Heart right ventricle (tissue), 16 donors: Measurements from ENCODE around the gene BMAL1. TPM values are rescaled to one million over a fixed set of nuclear protein-coding genes. Genes with fewer than 3 reads are reported as not detected.
A peak's percentile ranks its signal among the peaks of the same experiment; 100 is the strongest.

ENCODE experiments used
- ATAC-seq, 8 donors: fragments of 200-7000 bp; cut with Tn5 transposase; one replicate each; pipeline ENCODE4 v1.9.1; 2020; ENCODE audit warnings: mild to moderate bottlenecking in 8 of 8, moderate library complexity in 8 of 8, moderate number of reproducible peaks in 1 of 8
- DNase-seq, 2 donors: peaks; one replicate each; pipeline ENCODE4 v3.0.0-alpha.2; 2020
- H3K27ac ChIP-seq, 10 donors: fragments of 200-600 bp; sonication (generic) in 2 of 10; one replicate each; pipeline versions ENCODE4 v1.5.0 to v1.8.0; 2020 to 2022; ENCODE audit warnings: mild to moderate bottlenecking in 3 of 10
- H3K27me3 ChIP-seq, 7 donors: fragments of 200-600 bp; one replicate each; pipeline ENCODE4 v1.8.0; 2021 to 2022; ENCODE audit warnings: mild to moderate bottlenecking in 2 of 7
- H3K36me3 ChIP-seq, 9 donors: fragments of 200-600 bp; sonication (generic) in 1 of 9; one replicate each; pipeline versions ENCODE4 v1.5.0 to v1.8.0; 2020 to 2022; ENCODE audit warnings: mild to moderate bottlenecking in 2 of 9
- H3K4me1 ChIP-seq, 9 donors: fragments of 200-600 bp; sonication (generic) in 1 of 9; one replicate each; pipeline versions ENCODE4 v1.5.0 to v1.8.0; 2020 to 2022; ENCODE audit warnings: mild to moderate bottlenecking in 4 of 9
- H3K4me3 ChIP-seq, 10 donors: fragments of 200-600 bp; sonication (generic) in 2 of 10; one replicate each; pipeline versions ENCODE4 v1.5.0 to v1.8.0; 2020 to 2022; ENCODE audit warnings: mild to moderate bottlenecking in 7 of 10, moderate library complexity in 2 of 10
- H3K9me3 ChIP-seq, 11 donors: fragments of 200-600 bp in 10 of 11; sonication (generic) in 2 of 11; one replicate each; pipeline versions ENCODE4 v1.5.0 to v1.8.0; 2013 to 2022; ENCODE audit warnings: mild to moderate bottlenecking in 2 of 11, control low read depth in 1 of 11, moderate library complexity in 1 of 11
- WGBS, 2 donors: extraction: QIAGEN DNeasy Blood & Tissue Kit; methylation state at CpG; one replicate each; pipeline ENCODE4 v1.1.7; 2013; ENCODE audit warnings: inconsistent platforms in 1 of 2; 5-methylcytosine and 5-hydroxymethylcytosine counted together
- intact Hi-C, 10 donors: fragments of 100-400 bp; cut with DNase I; formaldehyde crosslinking; loops; one replicate each; pipeline versions ENCODE4 v1.11.1 to v1.14.2; 2022
- polyA plus RNA-seq, 2 donors: library from polyadenylated mRNA; stranded (reverse); fragments of 200-250 nt; gene quantifications; one replicate each; pipeline ENCODE4 v1.2.3, GENCODE V29; 2013
- total RNA-seq, 10 donors: library from RNA; stranded (reverse); fragmentation: NEBNext Ultra II Directional in 3 of 10; extraction: Animal tissue kit (Norgen Biotek cat#: 25700) in 3 of 10; gene quantifications; one replicate each; pipeline versions ENCODE4 v1.2.1 to v1.2.4, GENCODE V29; 2021 to 2023
- TF ChIP-seq, protein P1 (sequence below), 9 donors: fragments of 200-600 bp; sonication (generic) in 2 of 9; IDR thresholded peaks; one replicate each; pipeline versions ENCODE4 v1.5.0 to v1.8.0; 2021 to 2022; ENCODE audit warnings: antibody characterized with exemption in 9 of 9, mild to moderate bottlenecking in 5 of 9, moderate library complexity in 1 of 9
- donor health status: Arrhythmogenic right ventricular cardiomyopathy.
- donor health status: ischemic (EF 13 %, LVEDD 7.1; RV severe dilation, severe dysfunction).
- donor health status: healthy with polysubstance abuse.
- donor health status: DM: no; HTN: yes; CAD: no.
- donor health status: DM: no; HTN: no; CAD: no.
- donor health status: ischemic (EF 25% LVEDD 6.9; RV normal size, moderate dysfunction).
- donor health status: ischemic (EF 25% LVEDD 5.7; RV mildly dilated, moderate dysfunction).
- donor health status: healthy.
- donor health status: DM: yes; HTN: yes; CAD: no.
- donor health status: Ischemic cardiomyopathy.
- donor health status: ischemic (EF 35%, LVEDD 5.7; RV mildly dilated, moderate dysfunction).
- donor health status: nonischemic (EF 11% LVEDD 7.7; RV severe dilation, severe dysfunction).
- donor health status: DM: yes; HTN: yes; CAD: no.
- donor health status: PGD.
- donor health status: ischemic (EF 29% LVEDD 5.4; RV normal size, mild dysfunction).
- donor health status: nonischemic (EF 23%, LVEDD 6.1; RV moderate dilation, normal function).

Gene BMAL1
- total and polyA plus RNA-seq, 12 donors, result 2.9 to 19.9 (median 10.2) TPM

DNA sequence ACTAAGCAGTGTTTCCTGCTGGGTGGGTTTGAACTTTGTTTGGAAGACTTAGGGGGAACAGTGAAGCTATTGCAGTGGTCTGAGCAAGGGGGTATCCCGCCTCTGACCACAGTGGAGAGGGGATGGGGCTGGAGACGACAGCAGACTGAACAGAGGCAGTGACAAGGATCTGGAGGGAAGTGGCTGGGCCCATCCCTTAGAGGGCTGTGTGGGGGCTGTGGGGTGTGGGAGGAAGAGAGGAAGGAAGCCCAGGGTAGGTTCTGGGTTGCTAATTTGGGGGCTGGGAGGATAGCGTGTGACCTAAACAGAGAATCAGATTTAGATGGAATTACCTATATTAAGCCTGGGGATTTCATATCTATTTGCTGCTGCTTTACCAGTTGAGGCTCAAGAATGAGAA, 70.7 kb downstream of the BMAL1 start:
- intact Hi-C loops, result loop anchor here in 6 of 10 donors (5.0 to 10.0 kb wide), 3 partner anchors 74 to 386 kb away; partner anchors contain the start of gene BMAL1 (in 1 of the 6)
- TF ChIP-seq, protein P1, sequence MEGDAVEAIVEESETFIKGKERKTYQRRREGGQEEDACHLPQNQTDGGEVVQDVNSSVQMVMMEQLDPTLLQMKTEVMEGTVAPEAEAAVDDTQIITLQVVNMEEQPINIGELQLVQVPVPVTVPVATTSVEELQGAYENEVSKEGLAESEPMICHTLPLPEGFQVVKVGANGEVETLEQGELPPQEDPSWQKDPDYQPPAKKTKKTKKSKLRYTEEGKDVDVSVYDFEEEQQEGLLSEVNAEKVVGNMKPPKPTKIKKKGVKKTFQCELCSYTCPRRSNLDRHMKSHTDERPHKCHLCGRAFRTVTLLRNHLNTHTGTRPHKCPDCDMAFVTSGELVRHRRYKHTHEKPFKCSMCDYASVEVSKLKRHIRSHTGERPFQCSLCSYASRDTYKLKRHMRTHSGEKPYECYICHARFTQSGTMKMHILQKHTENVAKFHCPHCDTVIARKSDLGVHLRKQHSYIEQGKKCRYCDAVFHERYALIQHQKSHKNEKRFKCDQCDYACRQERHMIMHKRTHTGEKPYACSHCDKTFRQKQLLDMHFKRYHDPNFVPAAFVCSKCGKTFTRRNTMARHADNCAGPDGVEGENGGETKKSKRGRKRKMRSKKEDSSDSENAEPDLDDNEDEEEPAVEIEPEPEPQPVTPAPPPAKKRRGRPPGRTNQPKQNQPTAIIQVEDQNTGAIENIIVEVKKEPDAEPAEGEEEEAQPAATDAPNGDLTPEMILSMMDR (IDR thresholded peaks at IDR 0.05), result no peak
- Histone ChIP-seq H3K9me3 (no peaks in the 10 kb centered on the region), H3K27me3 (no peaks in the 10 kb centered on the region), H3K27ac (no peak overlapping the region), H3K4me1 (peaks cover 0 to 30% (median 14%) of the 10 kb centered on the region in 9 donors), H3K36me3 (peaks cover 0 to 49% (median 0%) of the 10 kb centered on the region in 9 donors), H3K4me3 (no peak overlapping the region)
- ATAC-seq, result peak in 5 of 8 donors; percentile 21 to 67 (median 39)
- no peak for DNase-seq
- 50 to 56% methylated on average over 3 of the region's 3 CpGs for WGBS, 2 donors

GRCh38 chr11:13349046-13349445, 71.5 kb downstream of the BMAL1 start:
- H3K4me3 ChIP-seq, result no peak overlapping the region
- peaks cover 0 to 51% (median 0%) of the 10 kb centered on the region in 9 donors for H3K36me3 ChIP-seq
- intact Hi-C loops, result loop anchor here in 6 of 10 donors (5.0 to 10.0 kb wide), 3 partner anchors 74 to 387 kb away; partner anchors contain the start of gene BMAL1 (in 1 of the 6)
- DNase-seq, result no peak
- no peak overlapping the region for H3K27ac ChIP-seq
- H3K27me3 ChIP-seq, result no peaks in the 10 kb centered on the region
- TF ChIP-seq, protein P1 (IDR thresholded peaks at IDR 0.05), result no peak
- peaks cover 0 to 26% (median 14%) of the 10 kb centered on the region in 9 donors for H3K4me1 ChIP-seq
- no peak for ATAC-seq
- 72 to 77% methylated on average over 6 of the region's 6 CpGs for WGBS, 2 donors
- H3K9me3 ChIP-seq, result no peaks in the 10 kb centered on the region

DNA sequence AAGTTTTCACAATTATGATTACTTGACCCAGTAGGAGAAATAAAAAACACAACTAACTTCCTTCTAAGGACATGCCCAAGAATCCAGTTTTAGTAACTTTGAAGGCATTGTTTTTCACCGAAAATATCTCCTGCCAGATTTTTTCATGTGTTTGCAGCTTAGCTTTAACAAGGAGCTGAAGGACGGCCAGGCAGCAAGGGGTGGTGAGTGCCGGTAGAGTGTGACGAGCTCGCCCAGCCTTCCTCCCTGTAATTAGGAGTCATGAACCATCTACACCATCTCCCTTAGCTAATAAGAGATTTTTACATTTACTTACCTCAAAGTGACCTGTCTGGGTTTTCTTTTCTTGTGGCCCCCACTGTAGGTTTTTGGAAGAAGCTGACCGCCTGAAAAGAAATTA, 72.0 kb downstream of the BMAL1 start:
- no peak for ATAC-seq
- Histone ChIP-seq H3K9me3 (no peaks in the 10 kb centered on the region), H3K4me1 (peaks cover 0 to 25% (median 14%) of the 10 kb centered on the region in 9 donors), H3K27me3 (no peaks in the 10 kb centered on the region), H3K36me3 (peaks cover 0 to 55% (median 0%) of the 10 kb centered on the region in 9 donors), H3K27ac (no peak overlapping the region), H3K4me3 (no peak overlapping the region)
- DNase-seq, result no peak
- intact Hi-C loops, result loop anchor here in 6 of 10 donors (5.0 to 10.0 kb wide), 3 partner anchors 75 to 387 kb away; partner anchors contain the start of gene BMAL1 (in 1 of the 6)
- WGBS, 2 donors, result 74 to 81% methylated on average over 6 of the region's 6 CpGs
- TF ChIP-seq, protein P1 (IDR thresholded peaks at IDR 0.05), result no peak

DNA sequence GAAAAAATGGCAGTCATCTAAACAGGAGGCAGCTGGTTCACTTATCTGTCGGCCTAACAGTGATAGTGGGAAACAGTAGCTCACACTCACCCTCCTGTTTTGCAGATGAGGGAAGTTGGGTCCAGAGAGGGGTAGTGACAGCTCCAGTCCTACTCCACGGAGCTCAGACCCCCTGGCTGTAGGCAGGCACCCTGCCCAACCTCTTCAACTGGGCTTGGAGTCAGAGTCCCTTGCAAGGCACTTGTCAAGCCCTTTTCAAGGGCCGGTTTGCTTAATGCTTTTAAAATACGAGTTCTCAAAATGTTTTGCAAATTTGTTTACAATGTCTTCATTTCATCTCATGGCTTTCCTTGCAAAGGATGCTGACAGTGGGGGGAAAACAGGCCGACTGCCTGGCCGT, 75.1 kb downstream of the BMAL1 start:
- 66 to 75% methylated on average over 6 of the region's 6 CpGs for whole genome bisulfite sequencing, 2 donors
- no peaks in the 10 kb centered on the region for H3K27me3 ChIP-seq
- H3K27ac ChIP-seq, result no peak overlapping the region
- no peak for DNase-seq
- intact Hi-C loops, result no loop called here
- no peaks in the 10 kb centered on the region for H3K9me3 ChIP-seq
- no peak overlapping the region for H3K4me3 ChIP-seq
- TF ChIP-seq, protein P1 (IDR thresholded peaks at IDR 0.05), result no peak
- peaks cover 0 to 82% (median 12%) of the 10 kb centered on the region in 9 donors for H3K36me3 ChIP-seq
- peaks cover 0 to 25% (median 13%) of the 10 kb centered on the region in 9 donors for H3K4me1 ChIP-seq
- ATAC-seq, result no peak
